H9 (cell line): ENCODE data around the gene ARVCF. TPM values are rescaled to one million over a fixed set of nuclear protein-coding genes. Genes with fewer than 3 reads are reported as not detected.

Experiments used
- DNase-seq: peaks from one replicate; pipeline ENCODE4 v3.0.0-alpha.2; 2017
- H2AFZ ChIP-seq: one replicate; pipeline ENCODE4 v1.6.1; 2013; ENCODE audit warnings: mild to moderate bottlenecking, low read length, control low read depth, moderate library complexity
- H2AK5ac ChIP-seq: 2 replicates; pipeline ENCODE4 v1.6.1; 2013; ENCODE audit warnings: low read length, control low read depth, mixed read lengths; ENCODE audit not compliant: insufficient read length
- H2BK120ac ChIP-seq: one replicate; pipeline ENCODE4 v1.6.1; 2013; ENCODE audit warnings: low read depth, mild to moderate bottlenecking, low read length, control low read depth, inconsistent platforms; ENCODE audit not compliant: poor library complexity, severe bottlenecking
- H2BK12ac ChIP-seq: 2 replicates; pipeline ENCODE4 v1.6.1; 2013; ENCODE audit warnings: low read length, control low read depth, mixed read lengths, low read depth; ENCODE audit not compliant: insufficient read length
- H2BK15ac ChIP-seq: 2 replicates; pipeline ENCODE4 v1.6.1; 2013; ENCODE audit warnings: low read depth, low read length, control low read depth
- H2BK20ac ChIP-seq: one replicate; pipeline ENCODE4 v1.6.1; 2013; ENCODE audit warnings: low read depth, mild to moderate bottlenecking, low read length, control low read depth, inconsistent platforms; ENCODE audit not compliant: poor library complexity, severe bottlenecking
- H2BK5ac ChIP-seq: 2 replicates; pipeline ENCODE4 v1.6.1; 2013; ENCODE audit warnings: low read length, control low read depth, mixed read lengths; ENCODE audit not compliant: insufficient read length
- H3K14ac ChIP-seq: 2 replicates; pipeline ENCODE4 v1.6.1; 2013; ENCODE audit warnings: low read length, control low read depth; ENCODE audit not compliant: insufficient read depth
- H3K18ac ChIP-seq: 2 replicates; pipeline ENCODE4 v1.6.1; 2013; ENCODE audit warnings: low read depth, mild to moderate bottlenecking, mixed read lengths, low read length, control low read depth; ENCODE audit not compliant: insufficient read length
- H3K23ac ChIP-seq: 2 replicates; pipeline ENCODE4 v1.6.1; 2013; ENCODE audit warnings: low read length, control low read depth, mixed read lengths, low read depth; ENCODE audit not compliant: insufficient read length
- H3K23me2 ChIP-seq: 2 replicates; pipeline ENCODE4 v1.6.1; 2013; ENCODE audit warnings: low read depth, mild to moderate bottlenecking, mixed read lengths, low read length, control low read depth; ENCODE audit not compliant: insufficient read length, poor library complexity, severe bottlenecking
- H3K27ac ChIP-seq: 2 replicates; pipeline ENCODE4 v1.5.1; 2013; ENCODE audit warnings: low read length, control low read depth, mixed read lengths, low read depth; ENCODE audit not compliant: insufficient read length
- H3K27me3 ChIP-seq: 2 replicates; pipeline ENCODE4 v1.6.1; 2013; ENCODE audit warnings: low read length, control low read depth, inconsistent platforms; ENCODE audit not compliant: insufficient read depth
- H3K4ac ChIP-seq: 2 replicates; pipeline ENCODE4 v1.6.1; 2013; ENCODE audit warnings: low read depth, mild to moderate bottlenecking, control low read depth, inconsistent platforms, low read length, moderate library complexity
- H3K4me1 ChIP-seq: 2 replicates; pipeline ENCODE4 v1.6.1; 2013; ENCODE audit warnings: low read length, control low read depth, inconsistent platforms; ENCODE audit not compliant: insufficient read depth
- H3K4me2 ChIP-seq: 2 replicates; pipeline ENCODE4 v1.6.1; 2013; ENCODE audit warnings: low read length, control low read depth, mixed read lengths; ENCODE audit not compliant: insufficient read length, insufficient read depth
- H3K56ac ChIP-seq: 2 replicates; pipeline ENCODE4 v1.6.1; 2013; ENCODE audit warnings: low read depth, mild to moderate bottlenecking, mixed read lengths, low read length, control low read depth; ENCODE audit not compliant: insufficient read length
- H3K79me1 ChIP-seq: 2 replicates; pipeline ENCODE4 v1.6.1; 2013; ENCODE audit warnings: low read depth, mild to moderate bottlenecking, moderate library complexity, low read length, control low read depth, inconsistent platforms; ENCODE audit not compliant: insufficient read depth, poor library complexity, severe bottlenecking
- H3K79me2 ChIP-seq: 2 replicates; pipeline ENCODE4 v1.6.1; 2013; ENCODE audit warnings: low read length, control low read depth, inconsistent platforms; ENCODE audit not compliant: insufficient read depth
- H3K9ac ChIP-seq: 2 replicates; pipeline ENCODE4 v1.6.1; 2013; ENCODE audit warnings: low read length, control low read depth, mixed read lengths; ENCODE audit not compliant: insufficient read length; ENCODE audit errors: extremely low read depth
- H3K9me3 ChIP-seq: one replicate; pipeline ENCODE4 v1.6.1; 2013; ENCODE audit warnings: low read depth, low read length, inconsistent platforms; ENCODE audit not compliant: control insufficient read depth
- H3T11ph ChIP-seq: one replicate; pipeline ENCODE4 v1.6.1; 2013; ENCODE audit warnings: mild to moderate bottlenecking, low read length, control low read depth, inconsistent platforms
- H4K20me1 ChIP-seq: one replicate; pipeline ENCODE4 v1.6.1; 2013; ENCODE audit not compliant: control insufficient read depth, insufficient read length, insufficient read depth
- H4K5ac ChIP-seq: 2 replicates; pipeline ENCODE4 v1.6.1; 2013; ENCODE audit warnings: low read depth, mild to moderate bottlenecking, mixed read lengths, low read length, control low read depth; ENCODE audit not compliant: insufficient read length
- H4K8ac ChIP-seq: replicated peaks from 2 replicates; pipeline ENCODE4 v1.6.1; 2013; ENCODE audit warnings: low read length, control low read depth, mixed read lengths, low read depth; ENCODE audit not compliant: insufficient read length
- H4K91ac ChIP-seq: 2 replicates; pipeline ENCODE4 v1.6.1; 2013; ENCODE audit warnings: low read depth, mild to moderate bottlenecking, moderate library complexity, mixed read lengths, low read length, control low read depth; ENCODE audit not compliant: insufficient read length
- H3K27ac Mint-ChIP-seq, 3 experiments: 2 replicates in 2 of 3; 3 replicates in 1 of 3; pipeline ENCODE4 v1.8.0; 2020 to 2021; ENCODE audit warnings: mixed read lengths in 3 of 3, mild to moderate bottlenecking in 1 of 3, moderate library complexity in 1 of 3
- H3K27me3 Mint-ChIP-seq: 2 replicates; pipeline ENCODE4 v1.8.0; 2021; ENCODE audit warnings: low read depth, mild to moderate bottlenecking, moderate library complexity, mixed read lengths
- H3K36me3 Mint-ChIP-seq, 3 experiments: 2 replicates in 2 of 3; 3 replicates in 1 of 3; pipeline ENCODE4 v1.8.0; 2020 to 2021; ENCODE audit warnings: low read depth in 3 of 3, mixed read lengths in 3 of 3; ENCODE audit not compliant: insufficient read depth in 1 of 3
- H3K4me1 Mint-ChIP-seq, 2 experiments: 2 replicates each; pipeline ENCODE4 v1.8.0; 2020; ENCODE audit warnings: mixed read lengths in 2 of 2
- H3K4me3 Mint-ChIP-seq, 2 experiments: 2 replicates in 1 of 2; 3 replicates in 1 of 2; pipeline ENCODE4 v1.8.0; 2020 to 2021; ENCODE audit warnings: mild to moderate bottlenecking in 2 of 2, mixed read lengths in 2 of 2, moderate library complexity in 1 of 2
- H3K9me3 Mint-ChIP-seq, 2 experiments: 2 replicates in 1 of 2; 3 replicates in 1 of 2; pipeline ENCODE4 v1.8.0; 2020; ENCODE audit warnings: mild to moderate bottlenecking in 2 of 2, mixed read lengths in 2 of 2, moderate library complexity in 1 of 2
- WGBS: extraction: QIAGEN DNeasy Blood & Tissue Kit; methylation state at CpG from one replicate; pipeline ENCODE4 v1.1.7; 2013; ENCODE audit warnings: missing lambda C conversion rate, low lambda C conversion rate, mixed read lengths; ENCODE audit not compliant: insufficient read length; ENCODE audit errors: extremely low coverage; 5-methylcytosine and 5-hydroxymethylcytosine counted together
- total RNA-seq: library from RNA; stranded (reverse); gene quantifications from 2 replicates; pipeline ENCODE4 v1.2.1, GENCODE V29; 2021
- TF ChIP-seq, protein P1 (sequence below): fragments of 200-600 bp; sonication (generic); conservative IDR thresholded peaks from 3 replicates; pipeline ENCODE4 v1.8.0; 2021; ENCODE audit warnings: antibody characterized with exemption, mild to moderate bottlenecking

ARVCF gene
- total RNA-seq, 1 experiment from 2014 or later: 40.7 TPM

DNA sequence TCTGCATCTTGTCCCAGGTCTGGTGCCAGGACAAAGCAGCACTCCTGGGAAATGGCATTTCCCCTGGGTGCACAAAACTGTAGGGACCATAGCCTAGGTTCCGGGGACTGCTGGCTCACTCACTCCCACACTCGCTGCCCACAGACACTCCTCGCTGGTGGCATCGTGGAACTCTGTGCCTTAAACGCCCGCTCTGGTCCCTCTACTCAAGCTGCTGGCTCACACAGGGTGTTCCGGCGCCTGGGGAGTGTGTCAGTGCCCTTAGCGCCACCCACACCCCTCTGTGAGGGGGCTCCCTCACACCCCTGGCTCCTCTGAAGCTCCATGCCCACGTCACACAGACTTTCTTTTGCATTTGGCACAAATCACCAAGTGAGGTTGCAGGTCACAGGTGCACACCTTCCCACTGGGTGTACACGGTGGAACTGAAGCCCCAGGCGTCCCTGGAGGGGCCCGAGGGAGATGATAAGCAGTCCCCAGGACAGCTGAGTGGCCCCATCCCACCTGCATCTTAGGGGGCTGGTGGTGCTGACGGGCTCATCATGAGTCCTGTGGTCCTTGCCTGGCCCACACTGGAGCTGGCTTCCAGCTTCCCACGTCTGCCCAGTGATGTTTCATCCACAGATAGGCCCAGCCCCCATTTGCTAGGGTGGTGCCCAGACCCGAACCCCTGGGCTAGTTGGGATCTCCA, 40.2 kb upstream of the ARVCF start:
- WGBS: no CpG with 5 or more reads among the region's 16 CpGs
- DNase-seq: no peak
- Histone ChIP-seq H3K79me1 (no peaks in the 10 kb centered on the region), H3K27ac (no peak overlapping the region), H3K18ac (no peak overlapping the region), H4K5ac (no peak overlapping the region), H3K4ac (no peak overlapping the region), H2AK5ac (no peak overlapping the region), H3K27me3 (no peaks in the 10 kb centered on the region), H4K8ac (no peak overlapping the region), H3K79me2 (no peaks in the 10 kb centered on the region), H3K9me3 (no peaks in the 10 kb centered on the region), H3K23ac (no peak overlapping the region), H3K56ac (no peak overlapping the region), H4K91ac (no peak overlapping the region), H2BK120ac (no peak overlapping the region), H3K4me2 (no peak overlapping the region), H2BK5ac (no peak overlapping the region), H2AFZ (no peak overlapping the region), H3K9ac (no peak overlapping the region), H2BK15ac (no peak overlapping the region), H3K4me1 (no peaks in the 10 kb centered on the region), H4K20me1 (no peaks in the 10 kb centered on the region), H2BK20ac (no peak overlapping the region), H3K23me2 (no peaks in the 10 kb centered on the region), H2BK12ac (no peak overlapping the region), H3T11ph (no peak overlapping the region), H3K14ac (no peak overlapping the region; the same call in 1 of the 2 replicates)
- H3K4me3 Mint-ChIP-seq: no peak overlapping the region
- no peaks in the 10 kb centered on the region for H3K9me3 Mint-ChIP-seq
- H3K27me3 Mint-ChIP-seq: no peaks in the 10 kb centered on the region; the same call in 1 of the 2 replicates
- H3K36me3 Mint-ChIP-seq: peaks cover 0 to 5% (median 0%) of the 10 kb centered on the region in 3 experiments; a peak in 2 of 7 replicates
- peak overlapping the region in 1 of 3 experiments; percentile 77; a peak in 1 of 7 replicates for H3K27ac Mint-ChIP-seq
- TF ChIP-seq, protein P1, sequence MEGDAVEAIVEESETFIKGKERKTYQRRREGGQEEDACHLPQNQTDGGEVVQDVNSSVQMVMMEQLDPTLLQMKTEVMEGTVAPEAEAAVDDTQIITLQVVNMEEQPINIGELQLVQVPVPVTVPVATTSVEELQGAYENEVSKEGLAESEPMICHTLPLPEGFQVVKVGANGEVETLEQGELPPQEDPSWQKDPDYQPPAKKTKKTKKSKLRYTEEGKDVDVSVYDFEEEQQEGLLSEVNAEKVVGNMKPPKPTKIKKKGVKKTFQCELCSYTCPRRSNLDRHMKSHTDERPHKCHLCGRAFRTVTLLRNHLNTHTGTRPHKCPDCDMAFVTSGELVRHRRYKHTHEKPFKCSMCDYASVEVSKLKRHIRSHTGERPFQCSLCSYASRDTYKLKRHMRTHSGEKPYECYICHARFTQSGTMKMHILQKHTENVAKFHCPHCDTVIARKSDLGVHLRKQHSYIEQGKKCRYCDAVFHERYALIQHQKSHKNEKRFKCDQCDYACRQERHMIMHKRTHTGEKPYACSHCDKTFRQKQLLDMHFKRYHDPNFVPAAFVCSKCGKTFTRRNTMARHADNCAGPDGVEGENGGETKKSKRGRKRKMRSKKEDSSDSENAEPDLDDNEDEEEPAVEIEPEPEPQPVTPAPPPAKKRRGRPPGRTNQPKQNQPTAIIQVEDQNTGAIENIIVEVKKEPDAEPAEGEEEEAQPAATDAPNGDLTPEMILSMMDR: no peak
- no peaks in the 10 kb centered on the region for H3K4me1 Mint-ChIP-seq
